ENCODE data around the gene LRRTM4. TPM values are rescaled to one million over a fixed set of nuclear protein-coding genes. Genes with fewer than 3 reads are reported as not detected.

Gene LRRTM4
- total and polyA plus RNA-seq, 2 donors from 2014 or later, result 0.19 TPM; not detected in 1

DNA sequence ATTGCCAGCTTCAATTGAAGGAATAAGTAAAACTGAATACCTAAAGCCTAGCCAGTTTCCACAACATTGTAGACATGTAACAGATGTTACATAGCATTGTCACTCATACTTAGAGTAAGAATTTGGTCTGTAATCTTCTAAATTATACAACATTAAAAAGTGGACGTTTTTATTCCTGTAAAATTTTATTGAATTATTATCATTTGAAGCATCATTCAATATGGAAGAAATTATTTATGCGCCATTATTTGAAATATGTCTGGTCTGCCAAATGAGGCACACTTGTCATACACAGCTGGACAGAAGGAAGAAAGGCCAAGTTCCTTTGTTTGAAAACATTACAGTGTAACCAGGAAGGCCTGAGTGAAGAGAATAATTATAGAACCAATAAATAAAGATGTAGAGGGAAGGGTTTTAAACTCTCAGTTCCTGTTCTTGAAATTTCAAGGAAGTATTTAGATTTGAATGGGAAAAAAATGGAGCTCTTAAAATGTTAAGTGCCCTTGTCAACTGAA is 575.5 kb downstream of the LRRTM4 start:
- no peaks in the 10 kb centered on the region for H3K27me3 ChIP-seq (ENCODE audit: control insufficient read depth, insufficient read depth, low read length)
- H3K9me3 ChIP-seq (ENCODE audit: control insufficient read depth in 2 of 3, insufficient read depth in 1 of 3, low read length in 3 of 3), result no peaks in the 10 kb centered on the region
- no peak overlapping the region for H3K27ac ChIP-seq (ENCODE audit: low read depth in 2 of 2, low read length in 2 of 2)
- no peak for TF ChIP-seq CTCF (IDR thresholded peaks at IDR 0.05; ENCODE audit: borderline replicate concordance, extremely low read depth, insufficient read depth)
- H3K9ac ChIP-seq (ENCODE audit: low read length in 3 of 3), result no peak overlapping the region
- no peaks in the 10 kb centered on the region for H3K36me3 ChIP-seq (ENCODE audit: control insufficient read depth in 2 of 3, insufficient read depth in 3 of 3, low read length in 3 of 3)
- DNase-seq (peak in 2 of 5 donors; percentile 29 to 37), FAIRE-seq (no peak)
- H3K4me1 ChIP-seq (ENCODE audit: control insufficient read depth in 2 of 3, insufficient read depth in 2 of 3, low read depth in 1 of 3, low read length in 3 of 3), result no peaks in the 10 kb centered on the region
- intact Hi-C loops (cut with DNase I), result no loop called here
- no peak overlapping the region for H3K4me3 ChIP-seq (ENCODE audit: low read length in 3 of 3)

GRCh38 chr2:76940559-76940958 is 581.6 kb downstream of the LRRTM4 start:
- no peak overlapping the region for H3K27ac ChIP-seq (ENCODE audit: low read depth in 2 of 2, low read length in 2 of 2)
- intact Hi-C loops (cut with DNase I), result no loop called here
- H3K27me3 ChIP-seq (ENCODE audit: control insufficient read depth, insufficient read depth, low read length), result no peaks in the 10 kb centered on the region
- H3K36me3 ChIP-seq (ENCODE audit: control insufficient read depth in 2 of 3, insufficient read depth in 3 of 3, low read length in 3 of 3), result no peaks in the 10 kb centered on the region
- H3K4me3 ChIP-seq (ENCODE audit: low read length in 3 of 3), result no peak overlapping the region
- no peaks in the 10 kb centered on the region for H3K9me3 ChIP-seq (ENCODE audit: control insufficient read depth in 2 of 3, insufficient read depth in 1 of 3, low read length in 3 of 3)
- H3K9ac ChIP-seq (ENCODE audit: low read length in 3 of 3), result no peak overlapping the region
- DNase-seq (no peak), FAIRE-seq (no peak)
- H3K4me1 ChIP-seq (ENCODE audit: control insufficient read depth in 2 of 3, insufficient read depth in 2 of 3, low read depth in 1 of 3, low read length in 3 of 3), result no peaks in the 10 kb centered on the region
- TF ChIP-seq CTCF (IDR thresholded peaks at IDR 0.05; ENCODE audit: borderline replicate concordance, extremely low read depth, insufficient read depth), result no peak

DNA sequence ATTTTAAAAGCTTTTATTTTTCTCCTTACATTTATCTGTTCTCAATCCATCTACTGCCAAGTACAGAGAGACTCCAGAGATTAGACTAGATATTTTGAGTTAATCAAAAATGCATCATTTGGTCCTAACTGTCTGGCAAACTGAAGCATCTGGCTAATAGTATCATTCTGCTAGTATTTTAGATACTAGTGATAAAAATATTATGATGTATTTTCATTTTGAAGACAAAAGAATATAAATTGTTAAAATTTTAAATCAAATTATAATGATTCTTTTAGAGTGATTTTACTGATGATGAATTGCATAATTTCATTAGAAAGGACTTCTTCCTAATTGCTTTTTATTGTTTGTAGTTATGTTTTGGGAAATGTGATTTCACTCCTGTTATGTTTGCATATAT is 584.0 kb downstream of the LRRTM4 start:
- FAIRE-seq, result no peak
- no peaks in the 10 kb centered on the region for H3K9me3 ChIP-seq (ENCODE audit: control insufficient read depth in 2 of 3, insufficient read depth in 1 of 3, low read length in 3 of 3)
- no peaks in the 10 kb centered on the region for H3K36me3 ChIP-seq (ENCODE audit: control insufficient read depth in 2 of 3, insufficient read depth in 3 of 3, low read length in 3 of 3)
- H3K27ac ChIP-seq (ENCODE audit: low read depth in 2 of 2, low read length in 2 of 2), result no peak overlapping the region
- no peak for DNase-seq
- no peak for TF ChIP-seq CTCF (IDR thresholded peaks at IDR 0.05; ENCODE audit: borderline replicate concordance, extremely low read depth, insufficient read depth)
- intact Hi-C loops (cut with DNase I), result no loop called here
- H3K9ac ChIP-seq (ENCODE audit: low read length in 3 of 3), result no peak overlapping the region
- no peaks in the 10 kb centered on the region for H3K4me1 ChIP-seq (ENCODE audit: control insufficient read depth in 2 of 3, insufficient read depth in 2 of 3, low read depth in 1 of 3, low read length in 3 of 3)
- H3K4me3 ChIP-seq (ENCODE audit: low read length in 3 of 3), result no peak overlapping the region
- no peaks in the 10 kb centered on the region for H3K27me3 ChIP-seq (ENCODE audit: control insufficient read depth, insufficient read depth, low read length)

- DNase-seq (no peak), FAIRE-seq (no peak)
- Histone ChIP-seq H3K9ac (ENCODE audit: low read length in 3 of 3) (no peak overlapping the region), H3K27ac (ENCODE audit: low read depth in 2 of 2, low read length in 2 of 2) (no peak overlapping the region), H3K9me3 (ENCODE audit: control insufficient read depth in 2 of 3, insufficient read depth in 1 of 3, low read length in 3 of 3) (no peaks in the 10 kb centered on the region), H3K36me3 (ENCODE audit: control insufficient read depth in 2 of 3, insufficient read depth in 3 of 3, low read length in 3 of 3) (no peaks in the 10 kb centered on the region), H3K27me3 (ENCODE audit: control insufficient read depth, insufficient read depth, low read length) (no peaks in the 10 kb centered on the region), H3K4me3 (ENCODE audit: low read length in 3 of 3) (no peak overlapping the region), H3K4me1 (ENCODE audit: control insufficient read depth in 2 of 3, insufficient read depth in 2 of 3, low read depth in 1 of 3, low read length in 3 of 3) (no peaks in the 10 kb centered on the region)
- no peak for TF ChIP-seq CTCF (IDR thresholded peaks at IDR 0.05; ENCODE audit: borderline replicate concordance, extremely low read depth, insufficient read depth)
- intact Hi-C loops (cut with DNase I), result no loop called here
Measured at GRCh38 chr2:76932550-76932949, 589.6 kb downstream of the LRRTM4 start.
